GM19452 (cell line): ENCODE data around the gene ATG7.
"Not testable (repeated sequence)": the region's sequence is repeated elsewhere in the genome, so short reads cannot be mapped to it uniquely, and the experiment has no call there.

Experiments
- ATAC-seq: cut with Tn5 transposase; IDR thresholded peaks from one replicate; pipeline ENCODE4 v1.9.1; 2021; ENCODE audit not compliant: unreplicated experiment

The ATG7 gene

DNA sequence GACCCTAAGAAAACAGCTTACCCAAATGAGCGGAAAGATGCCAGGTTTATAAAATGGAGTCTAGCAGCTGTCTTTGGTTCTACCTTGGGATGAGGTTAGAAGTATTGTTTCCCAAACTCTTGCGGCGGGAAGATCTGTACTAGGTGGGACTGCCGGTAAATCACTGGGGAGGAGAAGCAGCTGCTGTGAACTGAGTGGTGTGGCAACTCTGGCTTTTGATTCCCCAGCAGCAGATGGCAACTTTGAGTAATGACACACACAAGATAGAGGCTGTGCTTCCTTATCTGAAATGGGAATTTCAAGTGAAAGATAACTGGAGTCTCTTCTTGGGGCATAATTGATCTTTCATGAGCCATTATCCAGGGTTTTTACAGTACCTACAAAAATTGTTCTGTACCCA is 184.9 kb downstream of the ATG7 start:
- no peak for ATAC-seq

DNA sequence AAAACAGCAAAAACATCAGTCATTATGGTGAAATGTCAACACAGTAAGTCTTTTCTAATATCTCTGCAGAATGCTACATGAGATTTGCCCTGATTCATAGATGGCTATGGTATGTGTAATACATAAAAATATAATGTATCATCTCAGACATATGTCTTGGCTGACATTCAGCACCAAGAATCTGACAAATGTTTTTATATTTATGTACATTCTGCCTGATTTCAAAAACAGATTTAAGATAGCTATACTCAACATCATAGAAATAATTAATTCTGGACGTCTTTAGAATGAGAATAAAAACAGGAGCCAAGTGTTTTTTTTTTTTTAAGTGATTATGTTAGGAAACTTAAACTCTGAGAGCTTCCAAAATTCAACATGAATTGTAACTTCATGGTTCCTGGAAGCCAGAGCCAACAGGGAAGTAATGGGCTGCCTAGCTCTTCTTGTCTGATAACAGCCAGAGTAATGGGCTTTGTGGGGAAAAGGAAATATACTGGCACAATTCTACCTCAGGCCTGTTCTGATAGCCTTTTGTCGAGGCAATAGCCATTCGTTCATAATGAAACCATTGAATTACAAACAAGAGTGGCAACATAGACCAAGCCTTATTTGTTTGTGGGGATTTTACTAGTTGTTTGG is 187.1 kb downstream of the ATG7 start:
- ATAC-seq = no peak

DNA sequence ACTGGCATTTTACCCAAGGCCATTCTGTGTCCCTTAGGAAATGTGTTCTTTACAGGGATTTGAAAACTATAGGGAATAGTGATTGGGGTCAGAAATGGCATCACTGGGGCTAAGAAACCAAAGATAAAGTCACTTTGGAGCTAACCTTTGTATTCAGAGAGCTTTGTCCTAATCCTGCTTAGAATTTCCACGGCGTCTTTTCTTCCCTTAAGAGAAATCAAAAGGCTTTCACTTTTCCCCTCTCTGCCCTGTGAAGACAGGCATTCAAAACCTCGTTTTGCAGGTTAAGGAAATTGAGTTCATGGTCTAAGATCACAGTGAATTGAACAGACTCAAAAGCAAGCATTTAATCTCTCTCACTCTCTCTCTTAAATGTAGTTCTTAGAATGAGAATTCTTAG is 189.0 kb downstream of the ATG7 start:
- no peak for ATAC-seq

DNA sequence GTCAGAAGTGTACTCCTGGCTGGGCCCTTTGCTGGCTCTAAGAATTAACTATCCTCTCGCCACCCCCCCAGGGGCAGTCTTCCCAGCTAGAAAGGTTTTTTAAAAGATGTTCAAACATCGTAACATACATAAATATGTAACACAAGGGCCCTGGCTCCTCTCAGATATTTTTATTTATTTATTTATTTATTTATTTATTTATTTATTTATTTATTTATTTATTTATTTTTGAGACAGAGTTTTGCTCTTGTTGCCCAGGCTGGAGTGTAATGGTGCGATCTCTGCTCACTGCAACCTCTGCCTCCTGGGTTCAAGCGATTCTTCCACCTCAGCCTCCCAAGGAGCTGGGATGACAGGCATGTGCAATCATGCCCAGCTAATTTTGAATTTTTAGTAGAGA is 190.5 kb downstream of the ATG7 start:
- ATAC-seq = not testable (repeated sequence)

DNA sequence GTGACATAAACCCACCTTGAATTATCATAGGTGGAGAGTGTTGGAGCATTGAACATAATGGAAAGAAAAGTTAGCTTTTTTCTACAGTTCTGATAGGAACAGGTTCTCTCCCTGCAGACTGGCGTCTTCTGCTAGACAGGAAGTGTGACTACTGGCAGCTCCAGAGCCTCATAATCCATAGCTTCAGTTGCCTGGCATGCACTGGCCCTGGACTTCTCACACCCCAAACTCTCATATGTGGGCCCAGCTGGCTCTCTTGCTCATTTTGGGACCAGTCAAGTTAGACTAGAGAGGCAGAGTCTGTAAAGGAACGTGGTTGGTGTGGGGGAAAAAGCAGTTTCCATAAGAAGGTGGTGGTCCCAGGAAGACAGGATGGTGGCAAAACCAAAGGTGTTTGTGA is 191.4 kb downstream of the ATG7 start:
- ATAC-seq = no peak

DNA sequence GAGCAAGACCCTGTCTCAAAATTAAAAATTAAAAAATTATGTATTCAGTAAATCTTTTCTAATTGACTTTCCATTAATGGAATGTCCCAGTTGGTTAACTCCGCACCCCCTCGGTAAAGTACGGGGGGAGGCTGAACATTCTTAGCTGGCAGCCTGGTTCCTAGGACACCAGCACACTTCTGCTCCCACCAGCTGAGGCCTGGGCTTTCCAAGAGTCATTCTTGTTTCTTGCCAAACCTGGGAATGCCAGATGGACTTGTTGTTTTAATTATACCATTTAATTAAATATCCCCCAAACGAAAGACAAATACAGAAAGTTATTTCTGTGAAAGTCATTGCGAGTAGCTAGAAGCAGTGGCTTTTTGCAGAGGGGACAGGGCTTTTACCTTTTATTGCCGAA is 192.2 kb downstream of the ATG7 start:
- no peak for ATAC-seq

DNA sequence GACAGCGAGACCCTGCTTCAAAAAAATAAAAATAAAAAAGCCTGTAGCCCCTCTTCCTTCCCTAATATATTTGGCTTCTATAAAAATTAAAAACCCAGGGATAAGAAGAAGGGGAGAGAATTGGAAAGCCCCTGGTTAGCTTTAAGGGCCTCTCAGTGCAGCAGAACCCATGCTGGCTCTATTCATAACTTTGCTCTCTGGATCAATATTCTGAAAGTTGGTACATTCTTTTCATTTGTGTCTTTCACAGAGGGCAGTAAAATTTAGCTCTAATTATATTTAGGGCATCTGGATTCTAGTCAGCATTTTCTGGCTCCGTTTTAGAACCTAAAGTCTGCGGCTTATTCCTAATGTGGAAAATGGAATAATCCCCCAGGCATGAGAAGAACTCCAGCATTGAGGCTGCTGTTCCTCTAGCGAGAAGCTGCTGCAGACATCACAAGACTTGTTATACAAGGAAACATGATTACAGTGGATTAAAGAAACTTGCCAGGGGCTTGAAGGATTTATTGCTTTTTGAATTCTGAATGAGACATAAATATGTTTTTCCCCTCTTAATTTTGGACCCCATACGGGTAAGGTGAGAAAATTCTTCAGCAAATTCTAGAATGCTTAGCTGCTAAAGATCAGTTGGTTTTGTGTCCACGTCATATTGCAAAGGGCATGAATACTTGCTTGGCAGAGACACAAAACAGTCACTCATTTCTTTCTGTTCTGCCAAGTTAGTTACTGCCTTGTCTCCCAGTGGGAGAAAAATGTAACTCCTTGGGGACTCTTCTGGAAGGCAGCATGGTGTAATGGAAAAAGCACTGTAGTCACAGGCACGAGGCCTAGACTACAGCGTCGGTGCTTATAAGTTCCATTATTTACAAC is 193.8 kb downstream of the ATG7 start:
- no peak for ATAC-seq

DNA sequence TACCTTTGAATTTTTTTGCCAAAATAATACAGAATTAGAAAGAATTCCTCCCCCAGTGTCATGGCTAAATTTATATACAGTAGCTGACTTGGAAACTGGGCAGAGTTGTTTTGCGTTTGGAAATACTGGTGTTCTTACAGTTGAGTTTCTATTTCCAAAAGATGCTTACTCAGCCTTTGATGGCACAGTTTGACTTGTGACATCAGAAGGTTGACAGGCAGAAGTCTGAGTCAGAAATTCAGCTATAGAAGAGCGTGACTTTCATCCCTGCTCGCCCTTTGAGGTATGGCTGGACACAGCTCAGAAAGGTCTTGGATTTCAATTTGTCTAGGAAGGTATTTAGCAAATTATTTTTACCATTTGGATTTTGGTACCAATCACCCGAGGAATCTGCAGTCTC is 195.7 kb downstream of the ATG7 start:
- ATAC-seq = no peak

DNA sequence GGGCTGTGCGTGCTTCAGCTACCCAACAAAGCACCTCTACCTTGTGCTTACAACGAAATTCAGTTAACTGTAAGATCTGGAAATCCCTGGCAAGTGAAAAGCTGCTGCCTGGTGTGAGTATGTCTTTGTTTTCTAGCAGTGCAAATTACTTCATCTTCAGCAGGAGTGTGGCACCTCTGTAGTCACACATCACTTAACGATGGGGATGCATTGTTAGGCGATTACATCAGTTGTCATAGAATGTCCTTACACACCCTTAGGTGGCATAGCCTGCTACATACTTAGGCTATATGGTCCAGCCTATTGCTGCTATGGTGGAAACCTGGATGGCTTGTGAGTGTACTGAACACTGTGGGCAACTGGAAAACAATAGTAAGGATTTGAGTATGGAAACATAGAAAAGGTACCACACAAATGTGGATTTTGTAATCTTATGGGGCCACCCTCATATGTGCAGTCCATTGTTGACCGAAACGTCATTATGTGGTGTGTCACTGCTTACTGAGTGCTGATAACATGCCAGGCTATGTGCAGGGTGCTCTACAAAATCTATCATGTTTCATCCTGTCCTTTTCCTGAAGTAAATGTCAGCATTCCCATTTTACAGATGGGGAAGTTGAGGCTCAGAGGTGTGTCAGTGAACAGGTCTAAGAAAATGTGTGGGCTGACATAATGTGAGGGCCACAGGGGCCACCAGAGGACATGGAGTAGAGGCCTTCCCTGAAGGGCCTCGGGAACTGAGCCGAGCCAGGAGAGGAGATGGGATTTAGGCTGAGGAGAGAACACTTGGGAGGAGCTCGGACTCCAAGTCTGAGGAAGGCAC is 198.0 kb downstream of the ATG7 start:
- no peak for ATAC-seq

DNA sequence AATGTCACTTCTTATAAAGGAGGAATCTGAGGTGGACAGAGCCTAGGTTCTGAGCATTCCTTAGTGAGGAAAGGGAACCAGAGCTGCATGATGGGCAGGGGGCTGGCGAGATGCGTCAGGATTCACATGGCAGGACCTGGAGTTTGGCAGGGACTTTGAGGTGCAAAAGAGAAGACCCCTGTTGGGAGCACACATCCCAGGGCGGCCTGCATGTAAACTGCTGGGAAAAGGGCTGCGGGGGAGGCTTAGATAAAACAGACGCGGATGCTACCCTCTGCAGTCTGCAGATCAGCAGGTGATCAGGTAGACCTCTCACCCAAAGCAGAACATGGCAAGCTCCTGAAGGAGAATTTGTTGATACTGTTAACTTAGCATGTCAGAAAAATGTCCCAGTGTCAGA is 203.1 kb downstream of the ATG7 start:
- no peak for ATAC-seq

DNA sequence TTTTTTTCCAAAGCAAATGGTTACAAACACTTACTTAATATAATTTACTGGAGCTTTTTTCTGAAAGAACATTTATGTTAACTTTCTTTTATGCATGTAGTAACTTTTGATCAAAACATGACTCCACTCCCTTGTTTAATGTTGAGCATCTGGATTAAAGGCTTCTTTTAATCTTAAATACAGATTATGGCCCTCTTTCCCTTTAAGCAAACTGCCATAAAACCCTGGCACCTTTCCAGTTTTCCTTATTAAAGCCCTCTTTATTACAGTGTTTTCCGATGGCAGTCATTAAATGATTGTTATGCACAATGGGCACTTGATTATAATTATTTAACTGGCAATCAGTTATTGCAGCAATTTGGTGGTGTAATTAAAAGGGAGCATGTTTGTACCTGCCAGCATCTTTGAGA is 204.5 kb downstream of the ATG7 start:
- no peak for ATAC-seq

DNA sequence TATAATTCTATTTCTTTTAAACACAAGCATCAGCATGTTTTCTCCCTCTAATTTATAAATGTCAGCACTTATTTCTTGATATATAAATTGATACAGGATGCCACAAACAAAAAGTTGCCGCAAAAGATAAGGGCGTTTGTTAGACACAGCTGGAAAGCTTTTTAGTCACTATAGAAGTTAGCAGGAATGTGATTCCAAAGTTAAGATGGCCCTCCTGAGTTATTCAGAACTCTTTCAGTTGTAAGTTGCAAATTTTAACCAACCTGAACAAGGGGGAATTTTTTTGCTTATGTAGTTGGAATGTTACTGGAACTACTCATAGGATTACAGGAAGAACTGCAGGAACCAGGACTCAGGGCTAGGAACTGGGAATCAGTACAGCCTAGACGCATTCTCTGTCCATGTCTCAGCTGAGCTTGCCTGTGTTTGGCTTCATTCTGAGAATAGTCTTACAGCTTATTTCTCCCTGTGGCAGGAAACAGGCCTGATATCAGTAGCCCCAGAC is 205.3 kb downstream of the ATG7 start:
- no peak for ATAC-seq

DNA sequence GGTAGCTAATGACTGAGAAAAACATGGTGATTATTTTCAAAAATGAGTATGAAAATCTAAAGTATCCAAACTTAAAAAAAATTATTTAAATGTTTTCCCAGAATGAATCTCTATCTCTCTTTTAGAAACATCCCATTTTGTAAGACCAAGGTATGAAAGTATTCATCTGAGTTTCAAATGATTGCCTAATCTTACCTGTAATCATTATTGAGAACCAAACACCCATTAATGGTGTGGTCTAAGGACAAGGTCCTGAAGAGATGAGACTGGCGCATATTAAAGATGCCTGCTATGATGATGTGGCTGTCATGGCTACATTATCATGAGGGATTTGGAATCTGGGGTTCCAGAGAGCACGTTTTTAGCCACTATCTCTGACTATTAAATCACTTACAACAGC is 206.0 kb downstream of the ATG7 start:
- ATAC-seq = no peak

DNA sequence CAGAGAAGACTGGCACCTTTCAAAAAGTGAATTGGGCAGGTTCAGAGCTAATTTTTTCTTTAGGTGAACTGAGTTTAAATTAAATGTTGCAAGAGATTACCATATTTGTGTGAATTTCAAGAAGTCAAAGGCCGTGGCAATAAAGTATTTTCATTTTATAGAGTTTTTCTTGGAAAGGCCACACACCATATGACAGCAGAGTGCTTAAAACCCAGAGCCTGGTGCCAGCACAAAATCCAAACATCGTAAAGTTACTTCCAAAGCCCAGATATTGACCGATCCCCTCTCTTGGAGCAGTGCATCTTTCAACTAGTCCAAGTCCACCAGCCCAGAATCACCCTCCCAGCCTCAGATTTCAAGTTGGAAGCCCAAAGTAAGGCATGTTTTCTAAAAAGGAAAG is 207.0 kb downstream of the ATG7 start:
- ATAC-seq = no peak

DNA sequence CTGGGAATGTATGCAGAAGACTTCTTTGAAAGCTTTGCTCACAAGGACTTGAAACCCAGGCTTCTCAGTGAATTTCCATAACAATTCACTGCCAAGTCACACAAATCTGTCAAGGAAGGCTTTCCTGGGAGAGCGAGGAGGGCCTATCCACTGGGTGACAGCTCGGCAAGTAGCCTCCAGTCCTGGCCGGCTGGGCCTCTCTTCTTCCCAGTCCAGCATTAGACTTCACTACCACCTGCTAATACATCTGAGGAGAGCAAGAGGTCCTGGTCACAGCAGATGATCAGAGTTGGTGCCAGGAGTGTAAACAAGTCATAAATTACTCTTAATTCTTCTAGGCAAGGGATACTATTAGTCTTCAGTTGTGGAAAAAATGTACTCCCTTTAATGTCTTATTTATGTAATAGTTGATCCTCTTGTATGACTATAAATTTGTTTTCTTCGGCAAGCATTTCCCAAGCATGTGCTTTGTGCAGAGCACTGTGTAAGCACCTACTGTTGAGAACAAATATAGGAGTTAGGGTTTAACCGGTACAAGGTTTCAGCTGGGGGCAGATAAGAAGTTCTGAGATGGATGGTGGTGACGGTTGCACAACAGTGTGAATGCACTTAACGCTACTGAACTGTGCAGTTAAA is 208.6 kb downstream of the ATG7 start:
- no peak for ATAC-seq

DNA sequence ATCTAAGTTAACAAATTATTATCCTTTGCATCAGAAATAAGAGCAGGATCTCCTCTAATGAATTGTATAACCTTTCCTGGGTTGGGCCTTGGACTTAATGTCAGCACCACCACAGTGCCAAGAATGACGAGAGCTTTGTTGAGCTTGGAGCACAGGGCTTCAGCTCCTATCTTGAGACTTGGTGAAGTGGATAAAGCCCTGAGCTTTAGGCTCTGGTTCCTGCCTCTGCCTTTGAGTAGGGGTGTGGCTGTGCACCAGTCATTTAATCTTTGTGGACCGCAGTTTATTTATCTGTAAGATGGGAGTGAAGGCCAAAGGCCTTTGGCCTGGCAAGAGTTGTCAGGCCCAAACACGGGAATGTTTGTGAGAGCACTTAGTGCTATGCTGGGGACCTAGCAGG is 209.4 kb downstream of the ATG7 start:
- ATAC-seq = no peak

DNA sequence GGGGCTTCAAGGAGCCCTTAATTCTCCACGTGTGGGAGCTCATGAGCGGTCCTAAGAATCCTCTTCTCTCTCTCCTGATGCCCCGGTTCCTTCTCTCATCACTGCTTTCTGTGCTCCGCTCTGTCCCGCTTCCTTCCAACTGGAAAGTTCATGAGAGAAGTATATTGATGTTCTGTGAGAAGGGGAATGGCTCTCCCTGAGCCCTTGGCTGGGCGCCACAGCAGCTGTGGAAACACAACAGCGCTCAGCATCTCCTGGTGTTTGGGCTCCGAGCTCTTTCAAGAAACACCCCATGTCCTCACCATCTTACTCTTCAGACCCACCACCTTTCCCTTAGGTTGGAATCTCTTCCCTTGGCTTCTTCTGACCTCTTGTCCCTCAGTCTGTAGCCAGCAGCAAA is 209.8 kb downstream of the ATG7 start:
- no peak for ATAC-seq

DNA sequence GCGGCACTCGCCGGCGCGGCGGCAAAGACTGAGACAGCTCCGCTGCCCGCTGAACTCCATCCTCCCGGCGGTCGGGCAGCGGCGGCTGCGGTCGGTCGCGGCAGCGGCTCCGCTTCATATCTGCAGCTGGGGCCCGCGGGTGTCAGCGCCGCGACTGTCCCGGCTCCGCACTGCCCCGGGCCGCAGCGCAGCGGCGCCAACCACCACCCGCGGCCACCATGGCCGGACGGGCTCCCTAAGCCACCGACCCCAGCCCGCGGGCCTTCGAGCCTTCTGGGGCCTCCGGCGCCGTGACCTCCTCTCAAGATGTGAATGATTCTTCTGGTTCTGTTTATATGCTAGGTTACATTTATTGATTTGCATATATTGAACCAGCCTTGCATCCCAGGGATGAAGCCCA is 216.2 kb downstream of the ATG7 start:
- ATAC-seq = not testable (repeated sequence)

DNA sequence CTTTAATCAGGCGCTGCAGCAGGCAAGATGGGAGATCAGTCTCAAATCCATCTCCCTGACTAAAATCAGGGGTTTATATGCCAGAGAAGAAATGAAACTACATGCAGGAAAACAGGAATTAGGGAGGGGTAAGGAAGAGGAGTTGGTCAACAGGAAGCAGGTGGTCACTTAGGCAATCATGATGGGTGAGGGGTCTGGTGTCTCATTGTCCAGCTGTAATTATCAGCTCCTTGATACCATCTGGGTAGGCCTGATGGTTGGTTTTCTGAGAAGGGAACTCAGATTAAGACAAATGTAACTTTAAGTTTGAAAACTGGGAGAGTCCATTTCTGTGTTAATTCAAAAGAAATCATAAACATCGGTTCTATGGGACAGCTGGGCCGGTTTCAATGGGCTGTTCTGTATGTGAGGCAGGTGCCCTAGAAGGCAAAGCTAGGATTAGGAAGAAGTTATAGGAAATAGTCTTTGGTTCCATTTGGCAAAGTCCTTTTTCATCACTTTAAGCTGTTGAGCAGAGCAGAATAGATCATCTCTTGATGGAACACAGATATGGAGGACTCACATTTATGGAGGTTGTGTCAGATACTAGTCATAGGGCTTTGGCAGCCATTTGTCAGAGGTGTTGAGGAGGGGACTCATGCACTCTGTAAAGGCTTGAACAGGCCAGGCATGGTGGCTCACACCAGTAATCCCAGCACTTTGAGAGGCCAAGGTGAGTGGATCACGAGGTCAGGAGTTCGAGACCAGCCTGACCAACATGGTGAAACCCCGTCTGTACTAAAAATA is 222.1 kb downstream of the ATG7 start:
- no peak for ATAC-seq

DNA sequence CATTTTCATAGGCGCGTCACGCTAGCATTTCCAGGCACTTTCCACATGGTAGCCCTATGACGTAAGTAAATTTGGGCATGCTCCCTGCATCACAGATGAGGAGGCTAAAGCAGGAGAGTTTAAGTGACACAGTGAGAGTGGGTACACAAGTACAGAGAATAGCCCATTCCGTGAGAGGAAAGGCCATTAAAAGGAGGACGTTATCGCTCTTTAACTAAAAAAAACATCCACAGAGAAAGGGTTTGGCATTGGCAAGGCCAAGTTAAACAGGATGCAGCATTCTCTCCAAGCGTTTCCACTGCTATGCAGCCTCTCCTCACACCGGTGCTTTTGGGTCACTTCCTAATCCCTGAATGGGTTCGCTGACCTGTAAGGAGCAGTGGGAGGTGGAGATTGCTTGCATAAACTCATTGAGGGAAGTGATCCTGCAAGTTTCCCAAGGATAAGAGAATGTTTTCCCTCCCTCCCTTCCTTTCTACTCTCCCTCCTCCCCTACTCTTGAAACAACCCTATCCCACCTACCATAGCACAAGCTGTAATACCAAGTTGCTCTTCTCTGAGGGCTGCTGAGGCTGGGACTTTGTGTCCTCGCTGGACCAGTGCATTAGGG is 223.9 kb downstream of the ATG7 start:
- ATAC-seq = no peak
